ENCODE measurements around the gene ETHE1.

Gene ETHE1

GRCh38 chr19:43489310-43489709 is 37.7 kb downstream of the ETHE1 start:
- DNase-seq (ENCODE audit: low read depth), result no peak

- DNase-seq (ENCODE audit: low read depth), result no peak
These were observed 38.8 kb downstream of the ETHE1 start for GRCh38 chr19:43488179-43488578.

- DNase-seq (ENCODE audit: low read depth), result no peak
These were observed 40.6 kb downstream of the ETHE1 start for GRCh38 chr19:43486412-43486811.

- DNase-seq (ENCODE audit: low read depth), result no peak
These were observed 41.0 kb downstream of the ETHE1 start for GRCh38 chr19:43485951-43486350.

GRCh38 chr19:43483281-43483680 is 43.7 kb downstream of the ETHE1 start:
- DNase-seq (ENCODE audit: low read depth), result no peak

GRCh38 chr19:43482193-43482592 is 44.8 kb downstream of the ETHE1 start:
- DNase-seq (ENCODE audit: low read depth), result no peak

GRCh38 chr19:43481701-43482100 is 45.3 kb downstream of the ETHE1 start:
- DNase-seq (ENCODE audit: low read depth), result no peak

GRCh38 chr19:43480574-43480973 is 46.4 kb downstream of the ETHE1 start:
- no peak for DNase-seq (ENCODE audit: low read depth)

- DNase-seq (ENCODE audit: low read depth), result no peak
These were observed 46.9 kb downstream of the ETHE1 start for GRCh38 chr19:43479961-43480561.

GRCh38 chr19:43479226-43479625 is 47.8 kb downstream of the ETHE1 start:
- no peak for DNase-seq (ENCODE audit: low read depth)

- no peak for DNase-seq (ENCODE audit: low read depth)
These were observed 48.7 kb downstream of the ETHE1 start for GRCh38 chr19:43478323-43478722.

- peak; percentile 77 for DNase-seq (ENCODE audit: low read depth)
These were observed 50.4 kb downstream of the ETHE1 start for GRCh38 chr19:43476606-43477005.

GRCh38 chr19:43474986-43475705 is 51.9 kb downstream of the ETHE1 start:
- DNase-seq (ENCODE audit: low read depth), result peak; percentile 77

GRCh38 chr19:43474487-43474886 is 52.5 kb downstream of the ETHE1 start:
- DNase-seq (ENCODE audit: low read depth), result no peak

GRCh38 chr19:43471091-43471490 is 55.9 kb downstream of the ETHE1 start:
- no peak for DNase-seq (ENCODE audit: low read depth)

GRCh38 chr19:43470288-43470687 is 56.7 kb downstream of the ETHE1 start:
- no peak for DNase-seq (ENCODE audit: low read depth)

- DNase-seq (ENCODE audit: low read depth), result no peak
These were observed 57.9 kb downstream of the ETHE1 start for GRCh38 chr19:43469160-43469480.

- no peak for DNase-seq (ENCODE audit: low read depth)
These were observed 58.4 kb downstream of the ETHE1 start for GRCh38 chr19:43468354-43469159.

- no peak for DNase-seq (ENCODE audit: low read depth)
These were observed 59.3 kb downstream of the ETHE1 start for GRCh38 chr19:43467730-43468129.

GRCh38 chr19:43467276-43467675 is 59.7 kb downstream of the ETHE1 start:
- DNase-seq (ENCODE audit: low read depth), result no peak

GRCh38 chr19:43466793-43467192 is 60.2 kb downstream of the ETHE1 start:
- DNase-seq (ENCODE audit: low read depth), result no peak

- DNase-seq (ENCODE audit: low read depth), result no peak
These were observed 61.4 kb downstream of the ETHE1 start, which contains the start of gene LYPD3 for GRCh38 chr19:43465468-43466120. Gene LYPD3 (minus strand): TSS chr19:43465608. CDS start chr19:43465571, 37 bp downstream.
